Sigmoid colon (tissue), 4 donors: Measurements from ENCODE around the gene GNAI3.

Experiments used
- POLR2A ChIP-seq, 2 donors: fragments of 450-650 bp; IDR thresholded peaks; one replicate each; pipeline ENCODE4 v1.6.1; 2016; ENCODE audit warnings: antibody characterized with exemption in 2 of 2, mild to moderate bottlenecking in 2 of 2, moderate library complexity in 2 of 2
- POLR2AphosphoS5 ChIP-seq, 4 donors: sonication (generic); formaldehyde crosslinking; IDR thresholded peaks; one replicate each; pipeline ENCODE4 v1.6.1; 2017; ENCODE audit warnings: antibody characterized with exemption in 4 of 4
- TF ChIP-seq, protein P1 (sequence below), 4 experiments: fragments of 450-650 bp in 3 of 4; fragments of 200-600 bp in 1 of 4; IDR thresholded peaks; one replicate each; pipeline ENCODE4 v1.5.1; 2016 to 2019; ENCODE audit warnings: antibody characterized with exemption in 4 of 4, mild to moderate bottlenecking in 3 of 4, moderate library complexity in 2 of 4

DNA sequence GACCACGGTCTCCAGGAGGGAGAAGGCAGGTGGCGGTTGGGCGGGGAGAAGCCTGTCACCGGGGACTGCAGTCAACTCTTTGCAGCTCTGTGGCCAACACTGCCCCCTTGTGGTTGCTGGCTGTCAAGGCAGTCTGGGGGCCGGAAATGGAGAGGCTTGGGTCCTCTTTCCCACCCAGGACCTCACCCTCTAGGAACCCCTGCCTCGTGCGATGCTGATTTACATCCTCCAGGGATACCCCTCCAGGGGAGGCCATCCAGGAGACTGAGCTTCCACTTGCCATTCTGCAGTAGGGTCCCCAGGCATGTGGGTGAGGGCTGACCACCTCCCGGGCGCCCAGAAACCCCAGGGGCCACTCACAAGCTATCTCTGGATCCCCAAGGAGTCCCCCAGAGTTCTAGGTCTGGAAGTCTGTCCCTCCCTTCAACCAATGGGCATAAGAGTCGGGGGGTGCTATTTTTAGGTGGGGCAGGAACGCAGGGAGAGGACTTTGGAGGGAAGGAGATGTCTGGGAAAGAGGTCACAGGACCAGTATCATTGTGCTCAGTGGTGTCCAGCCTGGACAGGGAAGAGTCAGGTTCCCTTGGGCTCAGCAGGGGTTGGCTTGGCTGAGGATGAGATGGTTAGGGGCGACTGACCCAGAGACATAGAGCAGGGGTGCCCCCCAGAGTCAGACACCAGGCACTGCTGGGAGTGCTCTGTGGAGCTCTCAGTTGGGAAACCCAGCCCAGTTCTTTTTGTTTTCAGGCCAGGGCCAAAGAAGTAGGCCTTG, 15.9 kb upstream of the GNAI3 start:
- TF ChIP-seq, protein P1, sequence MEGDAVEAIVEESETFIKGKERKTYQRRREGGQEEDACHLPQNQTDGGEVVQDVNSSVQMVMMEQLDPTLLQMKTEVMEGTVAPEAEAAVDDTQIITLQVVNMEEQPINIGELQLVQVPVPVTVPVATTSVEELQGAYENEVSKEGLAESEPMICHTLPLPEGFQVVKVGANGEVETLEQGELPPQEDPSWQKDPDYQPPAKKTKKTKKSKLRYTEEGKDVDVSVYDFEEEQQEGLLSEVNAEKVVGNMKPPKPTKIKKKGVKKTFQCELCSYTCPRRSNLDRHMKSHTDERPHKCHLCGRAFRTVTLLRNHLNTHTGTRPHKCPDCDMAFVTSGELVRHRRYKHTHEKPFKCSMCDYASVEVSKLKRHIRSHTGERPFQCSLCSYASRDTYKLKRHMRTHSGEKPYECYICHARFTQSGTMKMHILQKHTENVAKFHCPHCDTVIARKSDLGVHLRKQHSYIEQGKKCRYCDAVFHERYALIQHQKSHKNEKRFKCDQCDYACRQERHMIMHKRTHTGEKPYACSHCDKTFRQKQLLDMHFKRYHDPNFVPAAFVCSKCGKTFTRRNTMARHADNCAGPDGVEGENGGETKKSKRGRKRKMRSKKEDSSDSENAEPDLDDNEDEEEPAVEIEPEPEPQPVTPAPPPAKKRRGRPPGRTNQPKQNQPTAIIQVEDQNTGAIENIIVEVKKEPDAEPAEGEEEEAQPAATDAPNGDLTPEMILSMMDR (IDR thresholded peaks at IDR 0.05), result peak; percentile 96 to 99 (median 98)
- TF ChIP-seq POLR2A (IDR thresholded peaks at IDR 0.05) (no peak), POLR2AphosphoS5 (IDR thresholded peaks at IDR 0.05) (no peak)
